Ramos (cell line): ENCODE measurements around the gene AKT1.

Source experiments
- in situ Hi-C: fragments of 300-500 bp; cut with MboI; formaldehyde crosslinking; loops from one replicate; pipeline ENCODE4 v1.14.3; 2022; ENCODE audit warnings: low sequenced_read_pairs; ENCODE audit not compliant: unreplicated experiment

The AKT1 gene

GRCh38 chr14:104800771-104801519, 5.4 kb upstream of the AKT1 start, which contains the start of gene ZBTB42:
Gene ZBTB42, plus strand, starts transcription at chr14:104801101. Its CDS starts 97 bp downstream, at chr14:104801198.
- in situ Hi-C loops = no loop called here

GRCh38 chr14:104800015-104800770, 4.6 kb upstream of the AKT1 start:
- in situ Hi-C loops = no loop called here

GRCh38 chr14:104799244-104800014, 3.9 kb upstream of the AKT1 start:
- in situ Hi-C loops = no loop called here

- in situ Hi-C loops = no loop called here
Measured at GRCh38 chr14:104798300-104799243, 3.0 kb upstream of the AKT1 start.

DNA sequence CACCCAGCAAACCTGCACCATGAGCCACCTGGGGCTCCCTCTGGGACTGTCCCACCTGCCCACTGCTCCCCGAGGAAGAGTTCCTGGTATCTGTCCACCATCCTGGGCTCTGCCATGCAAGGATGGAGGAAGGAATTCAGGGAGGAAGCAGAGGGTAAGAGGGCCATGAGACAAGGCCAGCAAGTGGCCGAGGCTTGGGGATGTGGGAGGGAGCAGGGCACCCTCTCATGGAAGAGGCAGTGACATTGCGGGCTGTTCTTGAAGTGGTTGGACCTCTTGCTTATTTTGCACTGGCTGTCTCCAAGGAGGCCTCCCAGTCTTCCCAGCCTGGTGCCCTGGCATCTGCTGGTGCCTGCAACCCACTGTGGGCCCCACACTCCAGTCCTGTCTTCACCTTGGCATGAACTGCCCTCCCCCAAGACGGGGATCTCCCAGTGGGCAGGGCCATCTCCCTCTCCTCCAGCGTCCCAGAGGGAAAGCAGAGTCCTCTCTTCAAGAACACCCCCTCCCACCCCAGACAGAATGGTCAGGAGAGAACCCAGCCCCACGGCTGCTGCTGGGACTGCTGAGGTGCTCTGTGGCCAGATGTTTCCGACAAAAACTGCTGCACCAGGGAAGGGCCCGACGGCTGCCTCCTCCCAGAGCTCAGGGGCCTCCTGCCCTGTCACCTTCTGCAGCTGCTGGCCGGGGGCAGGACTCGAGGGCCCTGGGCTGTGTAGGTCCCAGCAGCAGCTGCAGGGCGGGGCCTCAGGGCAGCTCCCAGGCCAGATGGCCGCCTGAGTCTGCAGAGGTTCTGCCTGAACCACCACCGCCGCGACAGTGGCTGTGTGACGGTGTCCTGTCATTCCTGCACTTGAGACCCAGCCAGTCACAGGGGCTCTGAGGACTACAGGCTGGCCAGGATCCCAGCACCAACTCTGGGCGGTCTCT, 1.8 kb upstream of the AKT1 start:
- in situ Hi-C loops = no loop called here

- in situ Hi-C loops = no loop called here
Measured at GRCh38 chr14:104796687-104797081, 1.1 kb upstream of the AKT1 start.

DNA sequence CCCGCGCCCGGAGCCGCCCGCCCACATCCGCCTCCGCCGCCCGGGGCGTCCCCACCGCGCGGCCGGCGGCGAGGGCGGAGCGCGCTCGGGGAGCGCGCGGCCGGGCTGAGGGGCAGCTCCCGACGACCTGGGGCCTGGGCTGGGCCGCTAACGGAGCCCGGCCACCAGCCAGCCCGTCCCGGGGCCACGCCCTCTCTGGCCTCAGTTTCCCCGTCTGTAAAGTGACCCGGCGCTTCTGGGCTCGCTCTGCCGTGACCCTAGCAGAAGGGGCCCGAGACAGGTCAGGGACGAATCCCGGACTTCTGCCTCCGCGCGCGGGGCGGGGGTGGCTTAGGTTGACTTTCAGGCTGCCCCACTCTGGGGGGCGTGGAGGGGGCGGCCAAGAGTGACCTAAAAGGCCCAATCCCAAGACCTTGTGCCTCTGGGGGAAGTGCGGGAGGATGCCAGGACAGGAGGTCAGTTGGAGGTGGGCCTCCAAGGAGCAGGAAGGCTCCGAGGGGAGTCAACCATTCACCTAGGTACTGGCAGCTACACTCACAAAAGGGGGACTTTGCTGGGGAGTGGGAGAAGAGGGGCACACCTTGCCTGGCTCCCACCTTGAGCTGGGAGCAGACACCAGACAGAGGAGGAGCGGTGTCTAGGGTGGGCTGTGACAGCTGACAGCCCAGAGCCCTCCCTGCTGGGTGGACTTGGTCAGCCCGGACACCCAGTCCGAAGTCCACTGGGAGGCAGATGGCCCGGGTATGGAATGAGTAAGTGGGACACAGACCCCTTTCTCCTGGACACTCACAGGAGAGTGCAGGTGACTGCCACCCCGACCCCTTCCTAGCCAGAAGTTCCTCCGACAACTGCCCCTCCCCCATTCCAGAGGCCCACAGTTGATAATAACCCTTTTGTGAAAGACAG, 486 bp upstream of the AKT1 start:
- in situ Hi-C loops = no loop called here

- in situ Hi-C loops = no loop called here
Measured at GRCh38 chr14:104794631-104794992, 936 bp downstream of the AKT1 start.

DNA sequence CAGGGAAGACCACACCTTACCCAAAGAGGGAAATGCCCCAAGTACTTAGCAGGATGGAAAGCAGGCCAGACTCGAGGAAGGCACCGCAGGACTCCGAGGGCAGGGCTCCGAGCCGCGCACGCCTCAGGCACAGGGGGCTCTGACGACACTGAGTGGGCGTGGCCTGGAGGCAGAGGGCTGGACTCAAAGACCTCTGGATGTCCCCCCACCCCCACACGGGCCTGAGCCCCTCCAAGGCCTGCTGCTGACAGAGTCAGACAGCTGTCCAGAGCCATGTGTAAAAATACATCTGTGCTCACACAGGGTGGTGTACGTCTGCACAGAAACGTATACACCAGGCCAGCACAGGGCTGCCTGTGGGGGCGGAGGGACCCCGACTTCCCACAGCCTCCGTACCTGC, 1.4 kb downstream of the AKT1 start:
- in situ Hi-C loops = no loop called here

DNA sequence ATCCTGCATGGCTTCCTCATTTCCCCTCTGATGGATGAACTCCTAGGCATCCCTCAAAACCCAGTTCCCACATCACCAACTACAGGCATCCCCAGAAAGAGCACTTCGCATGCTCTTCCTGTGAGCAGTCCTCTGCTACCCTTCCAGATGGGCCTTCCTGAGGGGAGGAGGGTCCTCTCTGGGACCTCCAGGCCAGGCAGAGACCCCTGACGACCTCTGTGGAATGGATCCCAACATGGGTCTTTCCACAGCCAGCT, 1.9 kb downstream of the AKT1 start:
- in situ Hi-C loops = no loop called here

DNA sequence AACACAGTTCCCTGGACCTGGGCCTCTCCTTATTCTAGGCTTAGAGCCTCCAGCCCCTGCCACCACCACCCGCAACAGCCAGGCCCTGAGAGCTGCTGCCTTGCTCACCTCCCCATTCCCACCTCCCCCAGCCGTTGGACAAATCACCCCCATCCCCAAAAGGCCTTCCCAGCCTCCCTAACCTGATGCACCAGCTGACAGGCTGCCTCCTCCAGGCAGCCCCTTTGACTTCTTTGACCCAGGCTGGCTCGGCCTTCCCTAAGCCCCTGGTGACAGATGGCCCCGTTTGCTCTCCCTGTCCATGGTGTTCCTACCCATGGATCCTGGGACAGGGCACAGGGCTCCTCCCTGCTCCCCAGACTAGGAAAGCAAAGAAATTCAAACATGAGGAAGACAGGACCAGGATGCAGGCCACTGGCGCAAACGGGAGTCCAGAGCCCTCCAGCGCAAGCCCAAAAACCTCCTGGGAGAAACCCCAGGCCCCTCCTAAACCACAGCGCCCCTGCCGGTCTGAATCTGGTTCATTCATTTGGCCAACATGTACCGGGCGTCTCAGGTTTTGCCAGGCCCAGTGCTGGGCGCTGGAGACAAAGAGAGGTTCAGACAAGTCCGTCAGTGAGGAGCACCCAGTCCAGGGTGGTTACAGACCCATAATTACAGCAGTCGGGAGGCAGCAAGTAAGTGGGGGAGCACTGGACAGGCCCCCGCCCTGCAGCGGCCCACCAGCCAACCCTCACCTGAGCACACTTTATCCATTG, 2.4 kb downstream of the AKT1 start:
- in situ Hi-C loops = no loop called here

- in situ Hi-C loops = no loop called here
Measured at GRCh38 chr14:104792101-104792884, 3.3 kb downstream of the AKT1 start.

- in situ Hi-C loops = no loop called here
Measured at GRCh38 chr14:104791425-104791824, 4.1 kb downstream of the AKT1 start.

DNA sequence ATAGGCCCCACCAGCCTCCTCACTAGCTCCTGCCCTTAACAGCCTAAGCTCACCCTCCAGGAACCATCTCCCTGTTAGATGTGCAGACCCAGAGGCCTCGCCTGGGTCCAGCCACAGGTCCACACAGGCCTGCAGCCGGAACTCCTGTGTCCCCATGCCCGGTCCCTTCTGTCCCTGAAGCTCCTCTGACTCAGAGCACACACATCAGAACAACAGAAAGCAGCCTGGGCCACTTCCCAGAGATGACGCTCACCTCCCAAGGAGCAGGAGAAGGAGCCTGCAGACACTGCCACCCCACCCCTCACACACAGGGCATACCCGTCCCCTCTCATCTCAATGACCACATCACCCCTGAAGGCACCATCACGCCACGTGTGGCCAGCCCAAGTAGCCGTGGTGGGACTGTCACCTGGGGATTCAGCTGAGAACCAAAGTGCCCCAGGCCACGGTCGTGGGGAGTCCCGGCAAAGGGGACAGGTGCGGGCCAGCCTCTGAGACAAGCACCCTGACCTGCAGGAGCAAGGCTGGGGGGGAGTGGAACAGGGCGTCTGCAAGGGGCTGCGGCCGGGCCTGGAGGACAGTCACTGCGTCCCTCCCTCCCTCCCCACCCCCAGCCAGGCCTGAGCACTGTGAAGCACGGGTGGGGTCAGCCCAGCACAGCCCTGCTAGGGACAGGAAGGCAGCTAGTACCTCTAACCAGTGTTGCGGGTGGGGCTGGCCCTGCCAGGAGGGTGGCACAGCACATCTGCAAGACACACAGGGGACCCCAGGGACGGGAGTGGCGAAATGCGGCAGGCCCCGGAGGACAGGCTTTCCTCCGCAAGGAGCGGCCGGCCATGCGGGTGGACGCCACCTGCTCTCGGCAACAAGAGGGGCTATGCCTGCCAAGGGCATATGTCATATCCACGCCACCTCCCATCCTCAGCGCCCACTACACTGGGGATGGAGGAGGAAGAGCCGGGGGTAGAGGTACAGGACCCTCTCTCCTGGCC, 5.5 kb downstream of the AKT1 start:
- in situ Hi-C loops = no loop called here

DNA sequence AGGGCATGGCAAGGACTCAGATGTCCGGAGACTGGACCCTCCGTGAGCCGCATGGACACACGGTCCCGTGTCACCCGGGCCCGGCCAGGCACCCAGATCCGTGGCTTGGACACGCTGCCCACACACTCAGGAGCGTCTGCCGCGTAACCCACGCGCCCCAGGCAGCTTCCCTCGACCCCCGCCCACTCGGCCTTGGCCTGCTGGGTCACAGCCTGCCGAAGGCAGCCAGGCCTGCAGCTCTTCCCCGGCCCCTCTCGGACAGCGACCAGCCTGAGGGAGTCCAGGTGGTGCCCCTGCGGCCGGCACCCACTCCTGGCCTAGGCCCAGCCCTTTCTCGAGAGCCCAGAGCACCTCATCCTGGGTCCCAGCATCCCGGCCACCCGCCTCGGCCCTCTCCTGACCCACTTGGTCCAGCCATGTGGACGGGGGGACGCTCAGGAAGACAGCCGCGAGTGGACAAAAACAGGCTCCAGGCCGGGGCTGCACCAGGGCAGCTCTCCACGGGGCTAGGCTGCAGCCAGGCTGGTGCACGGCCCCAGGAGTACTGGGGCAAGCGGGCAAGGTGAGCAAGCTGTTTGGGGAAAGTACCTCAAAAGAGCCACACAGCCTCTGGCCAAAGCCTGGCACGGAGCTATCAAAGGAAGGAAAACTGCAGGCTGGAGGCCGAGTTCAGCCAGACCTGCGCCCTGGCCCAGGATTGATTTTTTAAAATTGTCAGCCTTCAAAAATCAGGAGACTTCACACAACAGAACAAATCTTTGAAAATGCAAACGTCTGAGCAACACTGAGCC, 6.5 kb downstream of the AKT1 start:
- in situ Hi-C loops = no loop called here
